ENCODE measurements around the gene ATP10B. TPM values are rescaled to one million over a fixed set of nuclear protein-coding genes. Genes with fewer than 3 reads are reported as not detected.

Gene ATP10B
- total RNA-seq, 1 experiment from 2014 or later, result not detected

- POLR2A ChIA-PET, result no interaction called here
- H3K4me1 ChIP-seq (ENCODE audit: control insufficient read depth, insufficient read depth, low read length), result no peaks in the 10 kb centered on the region
- CTCF ChIA-PET, result no interaction called here
Measured at GRCh38 chr5:160605266-160605665, 246.7 kb downstream of the ATP10B start.

GRCh38 chr5:160604484-160604883 lies 247.5 kb downstream of the ATP10B start:
- Histone ChIP-seq H3K36me3 (ENCODE audit: control insufficient read depth, insufficient read depth, low read length) (no peaks in the 10 kb centered on the region), H3K27me3 (ENCODE audit: control insufficient read depth, insufficient read depth, low read length) (no peaks in the 10 kb centered on the region; the same call in 1 of the 2 replicates), H3K27ac (ENCODE audit: low read length) (no peak overlapping the region), H3K9me3 (ENCODE audit: control insufficient read depth, insufficient read depth, low read depth, low read length) (no peaks in the 10 kb centered on the region), H3K4me3 (ENCODE audit: low read depth in 2 of 2, low read length in 2 of 2) (no peak overlapping the region), H3K4me1 (ENCODE audit: control insufficient read depth, insufficient read depth, low read length) (no peaks in the 10 kb centered on the region)
- TF ChIP-seq TCF7L2 (IDR thresholded peaks at IDR 0.05; ENCODE audit: low read depth, low read length), result no peak
- TF ChIP-seq SIN3A (IDR thresholded peaks at IDR 0.05; ENCODE audit: borderline replicate concordance, insufficient read depth, low read depth, low read length), result no peak
- TF ChIP-seq, protein P1, sequence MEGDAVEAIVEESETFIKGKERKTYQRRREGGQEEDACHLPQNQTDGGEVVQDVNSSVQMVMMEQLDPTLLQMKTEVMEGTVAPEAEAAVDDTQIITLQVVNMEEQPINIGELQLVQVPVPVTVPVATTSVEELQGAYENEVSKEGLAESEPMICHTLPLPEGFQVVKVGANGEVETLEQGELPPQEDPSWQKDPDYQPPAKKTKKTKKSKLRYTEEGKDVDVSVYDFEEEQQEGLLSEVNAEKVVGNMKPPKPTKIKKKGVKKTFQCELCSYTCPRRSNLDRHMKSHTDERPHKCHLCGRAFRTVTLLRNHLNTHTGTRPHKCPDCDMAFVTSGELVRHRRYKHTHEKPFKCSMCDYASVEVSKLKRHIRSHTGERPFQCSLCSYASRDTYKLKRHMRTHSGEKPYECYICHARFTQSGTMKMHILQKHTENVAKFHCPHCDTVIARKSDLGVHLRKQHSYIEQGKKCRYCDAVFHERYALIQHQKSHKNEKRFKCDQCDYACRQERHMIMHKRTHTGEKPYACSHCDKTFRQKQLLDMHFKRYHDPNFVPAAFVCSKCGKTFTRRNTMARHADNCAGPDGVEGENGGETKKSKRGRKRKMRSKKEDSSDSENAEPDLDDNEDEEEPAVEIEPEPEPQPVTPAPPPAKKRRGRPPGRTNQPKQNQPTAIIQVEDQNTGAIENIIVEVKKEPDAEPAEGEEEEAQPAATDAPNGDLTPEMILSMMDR (IDR thresholded peaks at IDR 0.05), result no peak
- TF ChIP-seq REST (IDR thresholded peaks at IDR 0.05; ENCODE audit: insufficient read depth in 1 of 2, low read depth in 2 of 2, low read length in 1 of 2), result no peak
- in situ Hi-C loops (cut with HindIII; ENCODE audit: low pct_unique_long_range_greater_than_20kb, low sequenced_read_pairs), result no loop called here
- intact Hi-C loops (cut with micrococcal nuclease; ENCODE audit: unreplicated experiment), result no loop called here
- ChIA-PET CTCF (no interaction called here), POLR2A (no interaction called here)
- DNase-seq (ENCODE audit: low read depth, low spot score) (no peak), ATAC-seq (no peak)
- BruUV-seq (replicated peaks), result no TSS peak

More at GRCh38 chr5:160605266-160605665, 246.7 kb downstream of the ATP10B start:
- DNase-seq (ENCODE audit: low read depth, low spot score), result no peak
- intact Hi-C loops (cut with micrococcal nuclease; ENCODE audit: unreplicated experiment) (no loop called here), in situ Hi-C loops (cut with HindIII; ENCODE audit: low pct_unique_long_range_greater_than_20kb, low sequenced_read_pairs) (no loop called here)
- no peak overlapping the region for H3K27ac ChIP-seq (ENCODE audit: low read length)
- TF ChIP-seq, protein P1 (IDR thresholded peaks at IDR 0.05), result no peak
- TF ChIP-seq TCF7L2 (IDR thresholded peaks at IDR 0.05; ENCODE audit: low read depth, low read length) (no peak), REST (IDR thresholded peaks at IDR 0.05; ENCODE audit: insufficient read depth in 1 of 2, low read depth in 2 of 2, low read length in 1 of 2) (no peak), POLR2AphosphoS5 (IDR thresholded peaks at IDR 0.05; ENCODE audit: low read depth, low read length) (no peak), SIN3A (IDR thresholded peaks at IDR 0.05; ENCODE audit: borderline replicate concordance, insufficient read depth, low read depth, low read length) (no peak)
- no peaks in the 10 kb centered on the region for H3K9me3 ChIP-seq (ENCODE audit: control insufficient read depth, insufficient read depth, low read depth, low read length)
- BruUV-seq (replicated peaks), result no TSS peak
- H3K4me3 ChIP-seq (ENCODE audit: low read depth in 2 of 2, low read length in 2 of 2), result no peak overlapping the region
- H3K36me3 ChIP-seq (ENCODE audit: control insufficient read depth, insufficient read depth, low read length), result no peaks in the 10 kb centered on the region
- H3K27me3 ChIP-seq (ENCODE audit: control insufficient read depth, insufficient read depth, low read length), result no peaks in the 10 kb centered on the region; the same call in 1 of the 2 replicates
- no peak for ATAC-seq
